ENCODE data around the gene ICA1L.

ICA1L gene

GRCh38 chr2:202842690-202843089, 28.9 kb downstream of the ICA1L start:
- peak overlapping the region; percentile 0 for H3K4me3 ChIP-seq (ENCODE audit: low read length)
- DNase-seq (ENCODE audit: low read depth) = no peak
- no peaks in the 10 kb centered on the region for H3K4me1 ChIP-seq (ENCODE audit: control insufficient read depth, insufficient read depth, low read length)
- no peaks in the 10 kb centered on the region for H3K27me3 ChIP-seq (replicated peaks; ENCODE audit: control insufficient read depth, insufficient read depth, low read length)
- peaks cover 17% of the 10 kb centered on the region for H3K9me3 ChIP-seq (ENCODE audit: control insufficient read depth, low read length)
- H3K36me3 ChIP-seq (ENCODE audit: control insufficient read depth, insufficient read depth, low read length, severe bottlenecking) = no peaks in the 10 kb centered on the region
- H3K9ac ChIP-seq (ENCODE audit: low read length) = no peak overlapping the region

- no peaks in the 10 kb centered on the region for H3K4me1 ChIP-seq (ENCODE audit: control insufficient read depth, insufficient read depth, low read length)
- H3K4me3 ChIP-seq (ENCODE audit: low read length) = no peak overlapping the region
- no peaks in the 10 kb centered on the region for H3K27me3 ChIP-seq (replicated peaks; ENCODE audit: control insufficient read depth, insufficient read depth, low read length)
- peaks cover 17% of the 10 kb centered on the region for H3K9me3 ChIP-seq (ENCODE audit: control insufficient read depth, low read length)
- H3K36me3 ChIP-seq (ENCODE audit: control insufficient read depth, insufficient read depth, low read length, severe bottlenecking) = no peaks in the 10 kb centered on the region
- no peak overlapping the region for H3K9ac ChIP-seq (ENCODE audit: low read length)
- DNase-seq (ENCODE audit: low read depth) = no peak
Observed at GRCh38 chr2:202841090-202841867, 30.3 kb downstream of the ICA1L start.

- H3K9me3 ChIP-seq (ENCODE audit: control insufficient read depth, low read length) = no peaks in the 10 kb centered on the region
- H3K36me3 ChIP-seq (ENCODE audit: control insufficient read depth, insufficient read depth, low read length, severe bottlenecking) = no peaks in the 10 kb centered on the region
- peak overlapping the region; percentile 1 for H3K4me3 ChIP-seq (ENCODE audit: low read length)
- DNase-seq (ENCODE audit: low read depth) = peak; percentile 81
- no peaks in the 10 kb centered on the region for H3K27me3 ChIP-seq (replicated peaks; ENCODE audit: control insufficient read depth, insufficient read depth, low read length)
- H3K4me1 ChIP-seq (ENCODE audit: control insufficient read depth, insufficient read depth, low read length) = peaks cover 4% of the 10 kb centered on the region
- peak overlapping the region; percentile 2 for H3K9ac ChIP-seq (ENCODE audit: low read length)
Observed at GRCh38 chr2:202831242-202832220, 40.0 kb downstream of the ICA1L start.

DNA sequence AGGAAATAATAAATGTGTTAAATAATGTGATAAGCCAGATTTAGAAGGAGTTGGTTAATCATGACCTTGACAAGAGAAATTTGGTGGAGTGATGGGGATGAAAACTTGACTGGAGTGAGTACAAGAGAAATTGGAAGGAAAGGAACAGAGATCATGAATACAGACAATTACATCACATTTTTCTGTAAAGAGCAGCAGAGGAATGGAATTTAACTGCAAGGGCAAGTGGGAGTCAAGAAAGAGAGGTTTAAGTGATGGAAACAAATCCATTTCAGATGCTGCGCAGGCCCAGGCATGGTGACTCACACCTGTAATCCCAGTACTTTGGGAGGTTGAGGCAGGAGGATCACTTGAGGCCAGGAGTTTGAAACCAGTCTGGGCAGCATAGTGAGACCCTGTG, 46.7 kb downstream of the ICA1L start:
- peaks cover 11% of the 10 kb centered on the region for H3K4me1 ChIP-seq (ENCODE audit: control insufficient read depth, insufficient read depth, low read length)
- DNase-seq (ENCODE audit: low read depth) = peak; percentile 53
- H3K9me3 ChIP-seq (ENCODE audit: control insufficient read depth, low read length) = no peaks in the 10 kb centered on the region
- H3K36me3 ChIP-seq (ENCODE audit: control insufficient read depth, insufficient read depth, low read length, severe bottlenecking) = no peaks in the 10 kb centered on the region
- H3K4me3 ChIP-seq (ENCODE audit: low read length) = no peak overlapping the region
- no peaks in the 10 kb centered on the region for H3K27me3 ChIP-seq (replicated peaks; ENCODE audit: control insufficient read depth, insufficient read depth, low read length)
- H3K9ac ChIP-seq (ENCODE audit: low read length) = no peak overlapping the region

- Histone ChIP-seq H3K9ac (ENCODE audit: low read length) (no peak overlapping the region), H3K9me3 (ENCODE audit: control insufficient read depth, low read length) (no peaks in the 10 kb centered on the region), H3K4me3 (ENCODE audit: low read length) (no peak overlapping the region), H3K36me3 (ENCODE audit: control insufficient read depth, insufficient read depth, low read length, severe bottlenecking) (no peaks in the 10 kb centered on the region), H3K4me1 (ENCODE audit: control insufficient read depth, insufficient read depth, low read length) (peaks cover 11% of the 10 kb centered on the region), H3K27me3 (replicated peaks; ENCODE audit: control insufficient read depth, insufficient read depth, low read length) (no peaks in the 10 kb centered on the region)
- peak; percentile 27 for DNase-seq (ENCODE audit: low read depth)
Observed at GRCh38 chr2:202822411-202822810, 49.2 kb downstream of the ICA1L start.

DNA sequence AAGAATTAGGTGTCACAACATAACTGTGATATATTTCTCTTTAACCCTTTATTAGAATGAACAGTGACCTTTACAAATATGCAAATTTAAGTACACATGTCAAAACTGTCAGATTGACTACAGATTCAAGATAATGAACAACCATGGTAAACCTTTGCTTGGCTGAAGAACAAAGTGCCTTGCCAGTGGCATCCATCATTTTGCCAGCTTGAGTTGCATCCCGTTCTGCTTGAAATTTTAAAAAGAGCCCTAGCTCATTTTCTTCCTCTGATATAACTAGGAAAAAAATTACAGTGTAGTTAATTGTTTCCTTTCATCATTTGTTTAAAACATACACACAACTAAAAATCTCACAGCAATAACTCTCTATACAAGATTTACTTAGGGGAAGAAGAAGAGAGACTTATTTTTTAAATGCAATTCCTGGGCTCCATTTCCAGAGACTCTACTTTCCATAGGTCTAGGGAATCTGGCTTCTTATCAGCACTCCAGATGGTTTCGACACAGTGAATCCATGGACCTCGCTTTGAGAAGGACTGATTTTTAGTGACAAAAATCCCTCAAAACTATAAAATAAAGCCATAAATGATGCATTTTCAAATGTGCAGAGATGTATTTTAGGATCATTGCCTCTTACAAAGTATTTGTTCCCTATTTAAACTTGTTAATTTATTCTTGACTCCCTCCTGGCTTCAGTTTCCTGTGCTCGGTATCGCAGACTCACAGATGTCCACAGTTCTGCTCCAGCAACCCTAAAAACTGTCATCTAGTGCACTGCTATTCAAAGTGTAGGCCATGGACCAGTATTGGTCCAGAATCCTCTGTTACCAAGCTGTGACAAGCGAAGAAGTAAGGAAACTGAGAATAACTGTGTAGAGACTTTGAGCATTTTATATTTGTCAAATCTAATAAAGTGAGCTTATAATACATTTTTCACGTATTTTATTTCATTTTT, 50.1 kb downstream of the ICA1L start:
- Histone ChIP-seq H3K36me3 (ENCODE audit: control insufficient read depth, insufficient read depth, low read length, severe bottlenecking) (no peaks in the 10 kb centered on the region), H3K9ac (ENCODE audit: low read length) (no peak overlapping the region)
- no peak for DNase-seq (ENCODE audit: low read depth)

DNA sequence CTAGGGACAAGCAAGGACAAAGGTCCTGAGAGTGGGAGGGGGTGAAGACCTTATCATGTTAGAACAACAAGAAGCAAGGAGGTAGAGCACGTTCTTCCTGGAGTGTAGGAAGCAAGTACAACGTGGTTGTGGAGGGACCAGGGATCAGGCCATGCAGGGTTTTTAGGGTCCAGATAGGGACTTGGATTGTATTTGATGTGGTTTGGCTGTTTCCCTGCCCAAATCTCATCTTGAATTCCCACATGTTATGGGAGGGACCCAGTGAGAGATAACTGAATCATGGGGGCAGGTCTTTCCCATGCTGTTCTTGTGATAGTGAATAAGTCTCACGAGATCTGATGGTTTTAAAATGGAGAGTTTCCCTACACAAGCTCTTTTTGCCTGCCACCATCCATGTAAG, 53.2 kb downstream of the ICA1L start:
- Histone ChIP-seq H3K4me3 (ENCODE audit: low read length) (no peak overlapping the region), H3K9me3 (ENCODE audit: control insufficient read depth, low read length) (no peaks in the 10 kb centered on the region), H3K36me3 (ENCODE audit: control insufficient read depth, insufficient read depth, low read length, severe bottlenecking) (no peaks in the 10 kb centered on the region), H3K4me1 (ENCODE audit: control insufficient read depth, insufficient read depth, low read length) (peaks cover 33% of the 10 kb centered on the region), H3K9ac (ENCODE audit: low read length) (no peak overlapping the region), H3K27me3 (replicated peaks; ENCODE audit: control insufficient read depth, insufficient read depth, low read length) (no peaks in the 10 kb centered on the region)
- DNase-seq (ENCODE audit: low read depth) = no peak

More for the DNA sequence above, 50.1 kb downstream of the ICA1L start:
- no peaks in the 10 kb centered on the region for H3K27me3 ChIP-seq (replicated peaks; ENCODE audit: control insufficient read depth, insufficient read depth, low read length)
- peaks cover 15% of the 10 kb centered on the region for H3K4me1 ChIP-seq (ENCODE audit: control insufficient read depth, insufficient read depth, low read length)
- H3K4me3 ChIP-seq (ENCODE audit: low read length) = no peak overlapping the region
- H3K9me3 ChIP-seq (ENCODE audit: control insufficient read depth, low read length) = no peaks in the 10 kb centered on the region

GRCh38 chr2:202817771-202818170, 53.8 kb downstream of the ICA1L start:
- H3K4me1 ChIP-seq (ENCODE audit: control insufficient read depth, insufficient read depth, low read length) = peaks cover 33% of the 10 kb centered on the region
- no peak for DNase-seq (ENCODE audit: low read depth)

DNA sequence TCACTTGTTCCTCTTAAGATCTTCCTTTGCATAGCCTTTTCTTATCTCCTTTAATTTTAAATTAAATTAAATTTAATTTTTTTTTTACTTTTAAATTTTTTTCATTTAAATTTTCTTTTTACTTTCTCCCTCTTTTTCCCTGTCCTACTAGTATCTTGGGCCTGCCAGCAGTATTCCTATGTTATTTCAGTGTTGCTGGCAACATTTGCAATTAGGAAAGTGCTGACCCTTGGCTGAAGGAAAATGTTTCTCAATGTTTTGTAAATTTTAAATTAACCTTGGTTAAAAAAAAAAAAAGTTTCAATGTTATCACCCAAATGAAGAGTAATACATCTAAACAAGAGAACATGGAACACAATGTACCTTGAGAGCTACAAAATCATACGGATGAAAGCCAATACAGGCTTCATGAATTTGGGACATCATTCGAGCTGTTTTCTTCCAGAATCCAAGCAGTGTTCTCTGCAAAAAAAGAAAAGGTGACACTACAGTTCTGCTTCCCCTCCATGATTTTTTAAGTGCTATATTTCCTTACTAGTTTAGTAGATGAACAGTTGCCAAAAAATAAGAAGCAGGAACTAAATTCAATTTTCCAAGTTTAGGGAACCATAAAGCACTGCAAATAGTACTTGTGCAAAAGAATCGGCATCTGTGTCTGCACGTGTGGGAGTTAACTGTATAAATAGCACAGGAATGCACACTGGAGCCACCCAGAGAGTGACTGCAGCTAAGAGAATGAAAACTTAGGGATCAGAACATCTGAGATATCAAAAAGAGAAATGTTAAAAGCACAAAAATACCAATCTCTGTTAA, 55.8 kb downstream of the ICA1L start:
- no peaks in the 10 kb centered on the region for H3K36me3 ChIP-seq (ENCODE audit: control insufficient read depth, insufficient read depth, low read length, severe bottlenecking)
- H3K9ac ChIP-seq (ENCODE audit: low read length) = peak overlapping the region; percentile 21
- no peaks in the 10 kb centered on the region for H3K9me3 ChIP-seq (ENCODE audit: control insufficient read depth, low read length)
- peak overlapping the region; percentile 53 for H3K4me3 ChIP-seq (ENCODE audit: low read length)
- no peaks in the 10 kb centered on the region for H3K27me3 ChIP-seq (replicated peaks; ENCODE audit: control insufficient read depth, insufficient read depth, low read length)
- H3K4me1 ChIP-seq (ENCODE audit: control insufficient read depth, insufficient read depth, low read length) = peaks cover 27% of the 10 kb centered on the region
- peak; percentile 59 for DNase-seq (ENCODE audit: low read depth)

More at GRCh38 chr2:202817771-202818170, 53.8 kb downstream of the ICA1L start:
- H3K27me3 ChIP-seq (replicated peaks; ENCODE audit: control insufficient read depth, insufficient read depth, low read length) = no peaks in the 10 kb centered on the region
- H3K36me3 ChIP-seq (ENCODE audit: control insufficient read depth, insufficient read depth, low read length, severe bottlenecking) = no peaks in the 10 kb centered on the region
- H3K9me3 ChIP-seq (ENCODE audit: control insufficient read depth, low read length) = no peaks in the 10 kb centered on the region
- no peak overlapping the region for H3K9ac ChIP-seq (ENCODE audit: low read length)
- no peak overlapping the region for H3K4me3 ChIP-seq (ENCODE audit: low read length)

DNA sequence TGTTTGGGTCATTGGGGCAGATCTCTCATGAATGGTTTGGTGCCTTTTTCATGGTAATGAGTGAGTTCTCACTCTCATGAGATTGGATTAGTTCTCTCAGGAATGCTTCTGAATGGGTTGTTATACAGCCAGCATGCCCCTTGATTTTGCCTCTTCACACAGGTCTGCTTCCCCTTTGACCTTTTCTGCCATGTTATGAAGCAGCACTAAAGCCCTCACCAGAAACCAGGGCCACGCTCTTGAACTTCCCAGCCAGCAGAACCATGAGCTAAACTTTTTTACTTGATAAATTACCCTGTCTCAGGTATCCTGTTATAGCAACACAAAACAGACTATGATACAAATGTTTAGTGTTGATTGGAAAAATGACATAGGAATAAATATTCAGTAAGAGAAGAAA, 57.3 kb downstream of the ICA1L start:
- DNase-seq (ENCODE audit: low read depth) = no peak
- no peak overlapping the region for H3K9ac ChIP-seq (ENCODE audit: low read length)

More for the DNA sequence above, 57.3 kb downstream of the ICA1L start:
- Histone ChIP-seq H3K9me3 (ENCODE audit: control insufficient read depth, low read length) (peaks cover 3% of the 10 kb centered on the region), H3K4me1 (ENCODE audit: control insufficient read depth, insufficient read depth, low read length) (peaks cover 22% of the 10 kb centered on the region), H3K27me3 (replicated peaks; ENCODE audit: control insufficient read depth, insufficient read depth, low read length) (no peaks in the 10 kb centered on the region), H3K36me3 (ENCODE audit: control insufficient read depth, insufficient read depth, low read length, severe bottlenecking) (no peaks in the 10 kb centered on the region), H3K4me3 (ENCODE audit: low read length) (no peak overlapping the region)

All from adipocyte (in vitro differentiated cells).